MV-4-11 (cell line): ENCODE measurements around the gene CDC73.

ENCODE experiments used
- DNase-seq: peaks from one replicate; lab custom pipeline; 2025; lab: John Stamatoyannopoulos, UW

Gene CDC73

GRCh38 chr1:193121616-193122593 is at the start of gene CDC73:
TSS of gene CDC73 (plus strand) at chr1:193122031. CDS start at chr1:193122201, 170 bp downstream.
- DNase-seq, result peak; percentile 95

GRCh38 chr1:193077991-193078390 is 43.8 kb upstream of the CDC73 start:
- no peak for DNase-seq

GRCh38 chr1:193079187-193079586 is 42.6 kb upstream of the CDC73 start:
- no peak for DNase-seq

- DNase-seq, result no peak
These were observed 38.3 kb upstream of the CDC73 start for GRCh38 chr1:193083365-193084088.

GRCh38 chr1:193085263-193085662 is 36.6 kb upstream of the CDC73 start:
- no peak for DNase-seq

- DNase-seq, result no peak
These were observed 35.5 kb upstream of the CDC73 start for GRCh38 chr1:193086342-193086741.

- DNase-seq, result no peak
These were observed 33.9 kb upstream of the CDC73 start for GRCh38 chr1:193087893-193088292.

GRCh38 chr1:193090865-193091264 is 31.0 kb upstream of the CDC73 start:
- DNase-seq, result no peak

GRCh38 chr1:193094112-193094511 is 27.7 kb upstream of the CDC73 start:
- no peak for DNase-seq

- DNase-seq, result peak; percentile 33
These were observed 19.2 kb upstream of the CDC73 start for GRCh38 chr1:193102662-193103061.

GRCh38 chr1:193103759-193104501 is 17.9 kb upstream of the CDC73 start:
- DNase-seq, result peak; percentile 21

GRCh38 chr1:193104502-193104906 is 17.3 kb upstream of the CDC73 start:
- peak; percentile 29 for DNase-seq

GRCh38 chr1:193104907-193105820 is 16.7 kb upstream of the CDC73 start, which contains the start of gene GLRX2:
TSS of gene GLRX2 (minus strand) at chr1:193105414. CDS start at chr1:193105382, 32 bp downstream.
- peak; percentile 72 for DNase-seq

GRCh38 chr1:193105821-193106177 is 16.0 kb upstream of the CDC73 start:
- no peak for DNase-seq

- no peak for DNase-seq
These were observed 13.4 kb upstream of the CDC73 start for GRCh38 chr1:193108471-193108870.

GRCh38 chr1:193109619-193110018 is 12.2 kb upstream of the CDC73 start:
- no peak for DNase-seq

GRCh38 chr1:193110246-193110645 is 11.6 kb upstream of the CDC73 start:
- DNase-seq, result no peak

- no peak for DNase-seq
These were observed 11.0 kb upstream of the CDC73 start for GRCh38 chr1:193110864-193111263.

GRCh38 chr1:193111641-193112090 is 10.2 kb upstream of the CDC73 start:
- DNase-seq, result peak; percentile 78

- DNase-seq, result no peak
These were observed 8.4 kb upstream of the CDC73 start for GRCh38 chr1:193113258-193113991.
